IMR-90 (cell line): ENCODE measurements around the gene GRID1. TPM values are rescaled to one million over a fixed set of nuclear protein-coding genes. Genes with fewer than 3 reads are reported as not detected.

Source experiments
- ATAC-seq: fragments of 200-7000 bp; cut with Tn5 transposase; 2 replicates; pipeline ENCODE4 v1.9.1; 2020; ENCODE audit warnings: low read depth, mild to moderate bottlenecking, moderate library complexity
- BruUV-seq: library from RNA; stranded (reverse); fragments of 400-500 nt; replicated peaks from 2 replicates; lab custom pipeline; 2021; lab: Mats Ljungman, UMichigan
- CTCF ChIA-PET: fragments of 300-600 bp; formaldehyde crosslinking; extraction: SDS; loops from one replicate; lab custom pipeline; 2021; ENCODE audit warnings: antibody characterized with exemption; lab: Yijun Ruan, JAX
- POLR2A ChIA-PET: fragments of 300-600 bp; sonication (Branson Sonifier 250); formaldehyde crosslinking; loops from one replicate; lab custom pipeline; 2022; ENCODE audit warnings: antibody characterized with exemption; ENCODE audit not compliant: unreplicated experiment; lab: Charles Lee
- DNase-seq: peaks from one replicate; pipeline ENCODE4 v3.0.0; 2013
- H2AFZ ChIP-seq: replicated peaks from 2 replicates; pipeline ENCODE3; 2013; ENCODE audit warnings: low read length, mild to moderate bottlenecking; ENCODE audit not compliant: poor library complexity
- H2AK5ac ChIP-seq: 2 replicates; pipeline ENCODE4 v1.6.1; 2013; ENCODE audit warnings: low read depth, low read length, inconsistent platforms
- H2AK9ac ChIP-seq: replicated peaks from 2 replicates; pipeline ENCODE3; 2013; ENCODE audit warnings: mild to moderate bottlenecking, low read depth, low read length, moderate library complexity; ENCODE audit not compliant: poor library complexity
- H2BK120ac ChIP-seq: 2 replicates; pipeline ENCODE4 v1.6.1; 2013; ENCODE audit warnings: low read depth, low read length, inconsistent platforms
- H2BK15ac ChIP-seq: 3 replicates; pipeline ENCODE4 v1.6.1; 2013; ENCODE audit warnings: low read depth, low read length, inconsistent platforms
- H2BK20ac ChIP-seq: 2 replicates; pipeline ENCODE4 v1.6.1; 2013; ENCODE audit warnings: low read depth, mild to moderate bottlenecking, inconsistent platforms, low read length, moderate library complexity
- H2BK5ac ChIP-seq: 2 replicates; pipeline ENCODE4 v1.6.1; 2013; ENCODE audit warnings: mild to moderate bottlenecking, low read depth, low read length, inconsistent platforms; ENCODE audit not compliant: poor library complexity, severe bottlenecking
- H3K14ac ChIP-seq: replicated peaks from 2 replicates; pipeline ENCODE4 v1.6.1; 2013; ENCODE audit warnings: low read depth, low read length, inconsistent platforms
- H3K18ac ChIP-seq: 2 replicates; pipeline ENCODE4 v1.6.1; 2013; ENCODE audit warnings: low read depth, low read length, control low read depth
- H3K23ac ChIP-seq: 2 replicates; pipeline ENCODE4 v1.6.1; 2013; ENCODE audit warnings: low read depth, low read length, inconsistent platforms
- H3K27ac ChIP-seq: 2 replicates; pipeline ENCODE4 v1.5.1; 2013; ENCODE audit warnings: mild to moderate bottlenecking, control low read depth, low read length; ENCODE audit not compliant: insufficient read depth
- H3K27me3 ChIP-seq: 2 replicates; pipeline ENCODE4 v1.6.1; 2013; ENCODE audit warnings: low read length; ENCODE audit not compliant: control insufficient read depth, insufficient read depth
- H3K36me3 ChIP-seq: 2 replicates; pipeline ENCODE4 v1.6.1; 2013; ENCODE audit warnings: low read length, mixed read lengths; ENCODE audit not compliant: control insufficient read depth, insufficient read depth
- H3K4ac ChIP-seq: 2 replicates; pipeline ENCODE4 v1.6.1; 2013; ENCODE audit warnings: low read depth, low read length, inconsistent platforms
- H3K4me1 ChIP-seq: 2 replicates; pipeline ENCODE4 v1.6.1; 2013; ENCODE audit warnings: low read length, mixed read lengths; ENCODE audit not compliant: control insufficient read depth, insufficient read depth
- H3K4me2 ChIP-seq: 2 replicates; pipeline ENCODE4 v1.6.1; 2013; ENCODE audit warnings: low read depth, mild to moderate bottlenecking, control low read depth, low read length, moderate library complexity
- H3K4me3 ChIP-seq: 2 replicates; pipeline ENCODE4 v1.5.1; 2013; ENCODE audit warnings: low read depth, mild to moderate bottlenecking, control low read depth, low read length, moderate library complexity; ENCODE audit not compliant: insufficient read depth
- H3K56ac ChIP-seq: 2 replicates; pipeline ENCODE4 v1.6.1; 2013; ENCODE audit warnings: low read length, inconsistent platforms; ENCODE audit not compliant: insufficient read depth; ENCODE audit errors: extremely low read depth
- H3K79me1 ChIP-seq, 2 experiments: 2 replicates each; pipeline ENCODE4 v1.6.1; 2013; ENCODE audit warnings: low read length in 2 of 2, inconsistent platforms in 1 of 2, low read depth in 1 of 2
- H3K9ac ChIP-seq: 2 replicates; pipeline ENCODE4 v1.6.1; 2013; ENCODE audit warnings: low read depth, low read length, control low read depth
- H3K9me1 ChIP-seq: 2 replicates; pipeline ENCODE4 v1.6.1; 2013; ENCODE audit warnings: low read length, inconsistent platforms; ENCODE audit not compliant: insufficient read depth
- H3K9me3 ChIP-seq: 2 replicates; pipeline ENCODE4 v1.6.1; 2013; ENCODE audit warnings: low read length; ENCODE audit not compliant: control insufficient read depth, insufficient read depth
- H4K20me1 ChIP-seq: 2 replicates; pipeline ENCODE4 v1.6.1; 2013; ENCODE audit warnings: low read length, inconsistent platforms; ENCODE audit not compliant: insufficient read depth
- H4K5ac ChIP-seq: 2 replicates; pipeline ENCODE4 v1.6.1; 2013; ENCODE audit warnings: mild to moderate bottlenecking, low read depth, low read length, control low read depth
- H4K8ac ChIP-seq, 2 experiments: 2 replicates each; pipeline ENCODE4 v1.6.1; 2013; ENCODE audit warnings: low read depth in 2 of 2, low read length in 2 of 2, control low read depth in 1 of 2, inconsistent platforms in 1 of 2
- H4K91ac ChIP-seq: 2 replicates; pipeline ENCODE4 v1.6.1; 2013; ENCODE audit warnings: low read depth, low read length, inconsistent platforms; ENCODE audit not compliant: insufficient read depth
- BHLHE40 ChIP-seq: fragments of 150-350 bp; IDR thresholded peaks from 2 replicates; pipeline ENCODE4 v1.6.1; 2016; ENCODE audit warnings: mild to moderate bottlenecking, low read depth, low read length
- MAFK ChIP-seq: IDR thresholded peaks from 2 replicates; pipeline ENCODE4 v1.6.1; 2012; ENCODE audit warnings: low read depth, low read length, improper control_type of control experiment
- POLR2A ChIP-seq: IDR thresholded peaks from 2 replicates; pipeline ENCODE4 v1.6.1; 2012; ENCODE audit warnings: mild to moderate bottlenecking, low read depth, low read length
- RCOR1 ChIP-seq: IDR thresholded peaks from 2 replicates; pipeline ENCODE4 v1.6.1; 2012; ENCODE audit warnings: mild to moderate bottlenecking, low read length, improper control_type of control experiment; ENCODE audit not compliant: insufficient replicate concordance
- WGBS, 2 experiments: methylation state at CpG; one replicate each; pipeline versions ENCODE4 v1.1.5 to v1.1.7; 2013; ENCODE audit warnings: missing lambda C conversion rate in 2 of 2; ENCODE audit not compliant: insufficient read length in 1 of 2; ENCODE audit errors: extremely low coverage in 2 of 2; 5-methylcytosine and 5-hydroxymethylcytosine counted together
- dilution Hi-C: fragments of 300-500 bp; cut with HindIII; formaldehyde crosslinking; loops from one replicate; pipeline ENCODE4 v1.14.3; 2018; ENCODE audit warnings: low sequenced_read_pairs; ENCODE audit not compliant: unreplicated experiment
- in situ Hi-C: fragments of 300-500 bp; cut with MboI; formaldehyde crosslinking; loops from 3 replicates; pipeline ENCODE4 v1.14.3; 2019; ENCODE audit warnings: low sequenced_read_pairs, inconsistent platforms, mixed read lengths
- intact Hi-C: fragments of 100-400 bp; cut with micrococcal nuclease; formaldehyde crosslinking; loops from 2 replicates; pipeline ENCODE4 v1.10.0; 2022
- polyA plus RNA-seq, 3 experiments: library from polyadenylated mRNA; depleted of rRNA; stranded (reverse); fragments of >200 nt; gene quantifications; 2 replicates each; pipeline ENCODE4 v1.2.3, GENCODE V29; 2012; ENCODE audit warnings: low replicate concordance in 1 of 3
- total RNA-seq: library from RNA; depleted of rRNA; stranded (reverse); fragments of >200 nt; gene quantifications from 2 replicates; pipeline ENCODE4 v1.2.3, GENCODE V29; 2012
- TF ChIP-seq, protein P1 (sequence below): fragments of 150-350 bp; IDR thresholded peaks from 2 replicates; pipeline ENCODE4 v1.6.1; 2016; ENCODE audit warnings: low read depth, mild to moderate bottlenecking, low read length, moderate library complexity, borderline replicate concordance
- TF ChIP-seq, protein P2 (sequence below): conservative IDR thresholded peaks from 2 replicates; pipeline ENCODE4 v1.5.1; 2012; ENCODE audit warnings: mild to moderate bottlenecking, low read depth, low read length, improper control_type of control experiment

GRID1 gene
- total and polyA plus RNA-seq, 2 of the 4 experiments (the other 2 are of a cell fraction): not detected

DNA sequence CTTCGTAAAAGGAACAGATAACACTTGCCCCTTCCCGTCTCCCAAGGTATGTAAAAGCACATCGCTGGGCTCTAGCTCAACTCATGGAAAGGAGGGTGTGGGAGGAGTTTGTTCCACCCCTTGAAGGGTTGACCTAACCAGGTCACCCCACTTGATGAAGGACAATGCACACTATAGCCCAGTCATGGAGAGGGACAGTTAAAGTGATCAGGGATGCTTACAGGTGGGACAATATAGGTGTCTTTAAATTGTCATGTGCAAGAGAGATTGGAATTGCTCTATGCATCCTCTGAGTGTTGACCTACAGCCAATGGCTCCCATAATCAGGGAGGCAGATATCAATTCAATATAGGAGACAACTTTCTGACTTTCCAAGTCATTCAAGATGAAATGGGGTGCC lies 448.2 kb downstream of the GRID1 start:
- Histone ChIP-seq H3K79me1 (no peaks in the 10 kb centered on the region), H3K27me3 (no peaks in the 10 kb centered on the region), H3K4me3 (no peak overlapping the region), H3K4ac (no peak overlapping the region), H2BK5ac (no peak overlapping the region), H3K4me2 (no peak overlapping the region), H4K20me1 (no peaks in the 10 kb centered on the region), H3K27ac (no peak overlapping the region), H3K56ac (no peak overlapping the region), H3K9me3 (peaks cover 33% of the 10 kb centered on the region), H3K9ac (no peak overlapping the region), H2BK20ac (no peak overlapping the region), H2BK15ac (no peak overlapping the region), H2AK5ac (no peak overlapping the region), H2AK9ac (no peak overlapping the region), H3K14ac (no peak overlapping the region), H3K18ac (no peak overlapping the region), H3K36me3 (no peaks in the 10 kb centered on the region), H2AFZ (no peak overlapping the region), H3K9me1 (no peaks in the 10 kb centered on the region), H3K4me1 (no peaks in the 10 kb centered on the region), H4K5ac (no peak overlapping the region), H4K8ac (no peak overlapping the region), H3K23ac (no peak overlapping the region), H4K91ac (no peak overlapping the region), H2BK120ac (no peak overlapping the region)
- BruUV-seq: no TSS peak
- intact Hi-C loops (no loop called here), dilution Hi-C loops (no loop called here), in situ Hi-C loops (no loop called here)
- ChIA-PET POLR2A (no interaction called here), CTCF (no interaction called here)
- DNase-seq: no peak
- WGBS, 2 experiments: no CpG with 5 or more reads among the region's 3 CpGs
- no peak for ATAC-seq
- TF ChIP-seq POLR2A (no peak), MAFK (no peak), RCOR1 (no peak), BHLHE40 (no peak)
- TF ChIP-seq, protein P1, sequence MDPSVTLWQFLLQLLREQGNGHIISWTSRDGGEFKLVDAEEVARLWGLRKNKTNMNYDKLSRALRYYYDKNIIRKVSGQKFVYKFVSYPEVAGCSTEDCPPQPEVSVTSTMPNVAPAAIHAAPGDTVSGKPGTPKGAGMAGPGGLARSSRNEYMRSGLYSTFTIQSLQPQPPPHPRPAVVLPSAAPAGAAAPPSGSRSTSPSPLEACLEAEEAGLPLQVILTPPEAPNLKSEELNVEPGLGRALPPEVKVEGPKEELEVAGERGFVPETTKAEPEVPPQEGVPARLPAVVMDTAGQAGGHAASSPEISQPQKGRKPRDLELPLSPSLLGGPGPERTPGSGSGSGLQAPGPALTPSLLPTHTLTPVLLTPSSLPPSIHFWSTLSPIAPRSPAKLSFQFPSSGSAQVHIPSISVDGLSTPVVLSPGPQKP: no peak
- TF ChIP-seq, protein P2, sequence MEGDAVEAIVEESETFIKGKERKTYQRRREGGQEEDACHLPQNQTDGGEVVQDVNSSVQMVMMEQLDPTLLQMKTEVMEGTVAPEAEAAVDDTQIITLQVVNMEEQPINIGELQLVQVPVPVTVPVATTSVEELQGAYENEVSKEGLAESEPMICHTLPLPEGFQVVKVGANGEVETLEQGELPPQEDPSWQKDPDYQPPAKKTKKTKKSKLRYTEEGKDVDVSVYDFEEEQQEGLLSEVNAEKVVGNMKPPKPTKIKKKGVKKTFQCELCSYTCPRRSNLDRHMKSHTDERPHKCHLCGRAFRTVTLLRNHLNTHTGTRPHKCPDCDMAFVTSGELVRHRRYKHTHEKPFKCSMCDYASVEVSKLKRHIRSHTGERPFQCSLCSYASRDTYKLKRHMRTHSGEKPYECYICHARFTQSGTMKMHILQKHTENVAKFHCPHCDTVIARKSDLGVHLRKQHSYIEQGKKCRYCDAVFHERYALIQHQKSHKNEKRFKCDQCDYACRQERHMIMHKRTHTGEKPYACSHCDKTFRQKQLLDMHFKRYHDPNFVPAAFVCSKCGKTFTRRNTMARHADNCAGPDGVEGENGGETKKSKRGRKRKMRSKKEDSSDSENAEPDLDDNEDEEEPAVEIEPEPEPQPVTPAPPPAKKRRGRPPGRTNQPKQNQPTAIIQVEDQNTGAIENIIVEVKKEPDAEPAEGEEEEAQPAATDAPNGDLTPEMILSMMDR: no peak
